Rectal smooth muscle tissue (tissue), 1 donor: Measurements from ENCODE around the gene KRT13.

Experiments used
- H3K27ac ChIP-seq: one replicate; pipeline ENCODE4 v1.7.0; 2013; ENCODE audit warnings: low read depth, low read length, inconsistent platforms
- H3K27me3 ChIP-seq: one replicate; pipeline ENCODE4 v1.7.0; 2013; ENCODE audit warnings: low read length; ENCODE audit not compliant: control insufficient read depth, insufficient read depth
- H3K36me3 ChIP-seq: one replicate; pipeline ENCODE4 v1.7.0; 2013; ENCODE audit warnings: low read length; ENCODE audit not compliant: control insufficient read depth, insufficient read depth
- H3K4me1 ChIP-seq: one replicate; pipeline ENCODE4 v1.7.0; 2013; ENCODE audit warnings: low read length; ENCODE audit not compliant: control insufficient read depth, insufficient read depth
- H3K4me3 ChIP-seq: one replicate; pipeline ENCODE4 v1.7.0; 2013; ENCODE audit warnings: low read length
- H3K9ac ChIP-seq: one replicate; pipeline ENCODE4 v1.7.0; 2013; ENCODE audit warnings: low read length

KRT13 gene

DNA sequence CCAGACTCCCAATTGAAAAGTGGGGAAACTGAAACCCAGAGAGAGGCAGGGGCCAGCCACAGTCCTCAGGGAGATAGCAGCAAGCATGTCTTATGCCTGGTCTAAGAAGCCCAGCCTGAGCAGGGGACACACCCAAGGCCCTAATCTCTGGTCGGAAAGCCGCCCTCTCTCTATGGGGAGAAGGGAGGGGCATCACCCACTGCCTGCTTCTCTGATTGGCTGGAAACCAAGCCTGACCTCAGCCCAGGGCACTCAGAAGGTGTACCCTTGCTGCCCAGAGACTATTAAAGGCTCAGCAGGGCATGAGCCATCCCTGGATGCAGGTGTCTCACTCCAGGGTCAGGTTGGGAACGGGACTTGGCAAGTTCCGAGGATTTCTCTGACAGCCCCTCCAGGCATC is 5.7 kb upstream of the KRT13 start:
- H3K9ac ChIP-seq = no peak overlapping the region
- no peaks in the 10 kb centered on the region for H3K27me3 ChIP-seq
- no peak overlapping the region for H3K4me3 ChIP-seq
- H3K4me1 ChIP-seq = no peaks in the 10 kb centered on the region
- H3K36me3 ChIP-seq = no peaks in the 10 kb centered on the region
- H3K27ac ChIP-seq = no peak overlapping the region

DNA sequence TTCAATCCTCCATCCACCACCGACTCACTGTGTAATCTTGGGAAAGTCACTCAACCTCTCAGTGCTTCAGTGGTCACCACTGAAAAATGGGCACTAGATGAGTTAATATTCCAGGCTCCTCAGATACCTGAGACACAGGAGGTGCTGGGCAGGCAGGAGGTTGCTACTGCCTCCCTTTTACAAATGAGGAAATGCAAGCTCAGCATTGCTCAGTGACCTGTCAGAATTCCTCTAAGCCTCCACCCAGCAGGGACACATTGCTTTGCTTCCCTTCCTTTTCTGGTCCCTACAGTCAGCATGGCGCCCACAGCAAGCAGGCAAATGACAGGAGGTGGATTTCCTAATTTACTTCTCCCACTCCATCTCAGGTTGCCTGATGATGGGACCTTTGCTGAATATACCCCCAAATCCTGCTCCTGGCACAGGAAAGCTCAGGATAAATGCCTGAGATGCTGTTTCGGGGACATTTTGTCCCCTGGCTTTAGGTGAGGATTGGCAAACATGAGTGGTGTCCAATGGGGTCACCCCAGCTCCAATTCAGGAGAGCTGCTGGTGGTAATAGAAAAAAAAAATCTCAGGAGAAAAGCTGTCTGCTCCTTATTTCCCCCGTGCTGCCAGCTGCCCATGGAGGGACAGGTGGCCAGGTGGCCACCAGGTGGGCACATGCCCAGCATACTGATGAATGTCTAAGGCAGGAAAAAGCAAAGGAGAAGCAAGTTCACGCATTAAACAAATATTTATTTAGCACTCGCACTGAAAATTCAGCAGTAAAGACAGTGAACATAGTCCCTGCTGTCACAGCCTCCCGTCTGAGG is 5.0 kb upstream of the KRT13 start:
- no peak overlapping the region for H3K9ac ChIP-seq
- H3K27ac ChIP-seq = no peak overlapping the region
- H3K4me3 ChIP-seq = no peak overlapping the region
- no peaks in the 10 kb centered on the region for H3K36me3 ChIP-seq
- H3K27me3 ChIP-seq = no peaks in the 10 kb centered on the region
- no peaks in the 10 kb centered on the region for H3K4me1 ChIP-seq

DNA sequence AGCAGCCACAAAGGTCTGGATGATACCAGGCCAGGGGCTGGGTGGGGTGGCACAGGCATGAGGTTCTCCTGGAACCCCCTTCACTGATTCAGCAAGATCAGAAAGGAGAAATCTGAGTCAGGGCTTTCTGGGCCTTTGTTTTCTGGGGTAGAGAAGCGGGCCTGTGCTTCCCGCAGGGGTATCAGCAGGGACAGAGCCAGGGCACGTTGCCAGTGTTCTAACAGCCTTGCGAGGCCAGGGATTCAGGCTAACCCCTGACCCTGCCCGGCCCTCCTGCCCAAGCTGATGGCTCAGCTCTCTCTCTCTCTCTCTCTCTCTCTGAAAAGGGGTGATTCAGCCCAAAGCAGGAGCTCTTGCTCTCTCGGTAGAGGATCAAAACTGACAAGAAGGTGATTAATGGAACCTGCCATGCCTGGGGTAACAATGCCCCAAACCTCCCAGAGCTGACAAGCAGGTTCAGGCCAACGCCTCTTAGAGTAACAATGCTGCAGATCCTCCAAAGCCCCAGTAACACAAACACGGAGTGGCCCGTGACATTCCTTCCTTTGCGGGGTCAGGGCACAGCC is 2.0 kb upstream of the KRT13 start:
- Histone ChIP-seq H3K4me3 (no peak overlapping the region), H3K27me3 (no peaks in the 10 kb centered on the region), H3K27ac (no peak overlapping the region), H3K4me1 (peaks cover 3% of the 10 kb centered on the region), H3K9ac (no peak overlapping the region), H3K36me3 (no peaks in the 10 kb centered on the region)

DNA sequence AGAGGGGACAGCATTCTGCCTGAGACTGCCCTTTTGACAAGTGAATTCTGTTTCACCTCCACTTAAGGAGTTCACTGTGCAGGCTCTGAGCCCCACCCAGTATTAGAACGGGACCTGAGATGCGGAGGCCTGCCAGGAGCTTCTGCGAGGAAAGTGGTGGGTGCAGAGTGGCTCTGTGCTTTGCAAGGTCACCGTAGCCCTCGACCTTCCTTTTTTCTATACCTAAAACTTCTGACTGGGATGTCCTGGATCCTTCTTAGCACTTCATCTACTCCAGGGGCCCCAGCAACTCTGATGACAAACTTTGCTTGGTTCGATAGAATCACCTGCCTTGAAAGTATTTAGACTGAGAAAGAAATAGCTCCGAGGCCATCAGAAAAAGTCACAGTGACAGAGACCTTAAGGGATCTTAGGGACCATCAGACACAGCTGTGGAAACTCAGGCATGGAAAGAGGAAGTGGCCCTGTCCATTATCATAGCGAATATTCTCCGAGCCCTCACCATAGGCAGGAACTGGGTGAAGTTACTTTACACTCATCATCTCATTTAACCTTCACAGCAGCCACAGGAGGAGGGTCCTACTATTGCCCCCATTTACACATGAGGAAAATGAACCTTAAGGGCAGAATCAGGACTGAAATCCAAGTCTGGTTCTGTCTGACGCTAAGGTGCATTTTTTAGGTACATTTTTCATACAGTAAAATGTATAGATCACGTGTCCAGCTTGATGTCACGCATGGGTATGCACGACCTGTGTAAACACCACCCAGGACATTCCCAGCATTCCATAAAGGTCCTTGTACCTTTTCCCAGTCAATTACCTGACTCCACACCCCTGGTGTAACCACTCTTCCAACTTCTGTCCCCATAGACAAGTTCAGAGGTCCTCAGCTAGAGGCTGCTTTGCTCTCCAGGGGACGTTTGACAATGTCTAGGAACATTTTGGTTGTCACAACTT is 676 bp upstream of the KRT13 start:
- H3K4me3 ChIP-seq = no peak overlapping the region
- H3K27me3 ChIP-seq = no peaks in the 10 kb centered on the region
- H3K36me3 ChIP-seq = no peaks in the 10 kb centered on the region
- peaks cover 3% of the 10 kb centered on the region for H3K4me1 ChIP-seq
- no peak overlapping the region for H3K9ac ChIP-seq
- H3K27ac ChIP-seq = no peak overlapping the region

DNA sequence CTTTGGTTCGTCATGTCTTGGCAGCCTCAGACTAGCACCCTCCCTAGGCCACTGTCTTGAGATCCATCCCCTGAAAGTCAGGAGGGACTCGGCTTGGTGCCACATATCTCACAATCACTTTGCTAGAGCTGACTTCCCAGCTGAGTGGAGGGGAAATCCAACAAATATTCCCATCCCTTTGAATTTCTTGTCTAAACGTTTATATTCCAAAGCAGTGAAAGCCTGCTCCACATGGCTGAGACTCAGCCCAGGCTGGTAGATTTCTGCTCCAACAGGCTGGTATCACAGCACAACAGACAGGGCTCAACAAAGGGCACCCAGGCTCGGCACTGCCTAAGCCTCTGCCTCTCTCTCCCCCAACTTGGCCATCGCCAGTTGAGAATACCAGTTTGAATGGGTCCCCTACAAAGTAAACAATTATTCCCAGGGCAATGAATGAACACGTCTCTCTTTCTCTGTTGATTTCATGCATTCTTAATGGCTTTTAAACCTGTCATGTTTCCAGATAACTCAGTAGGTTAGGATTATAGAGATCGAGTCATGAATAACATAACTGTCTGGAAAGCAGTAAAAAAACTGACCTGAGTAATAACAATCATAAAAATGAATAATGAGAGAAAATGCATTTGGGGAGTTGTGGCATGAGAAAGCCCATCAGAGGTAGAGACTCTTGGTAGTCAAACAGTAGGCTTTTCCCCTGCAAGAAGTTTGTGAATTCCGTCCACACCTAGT is 1.0 kb downstream of the KRT13 start:
- Histone ChIP-seq H3K9ac (no peak overlapping the region), H3K4me3 (no peak overlapping the region), H3K27ac (no peak overlapping the region), H3K27me3 (no peaks in the 10 kb centered on the region), H3K4me1 (peaks cover 3% of the 10 kb centered on the region), H3K36me3 (no peaks in the 10 kb centered on the region)

DNA sequence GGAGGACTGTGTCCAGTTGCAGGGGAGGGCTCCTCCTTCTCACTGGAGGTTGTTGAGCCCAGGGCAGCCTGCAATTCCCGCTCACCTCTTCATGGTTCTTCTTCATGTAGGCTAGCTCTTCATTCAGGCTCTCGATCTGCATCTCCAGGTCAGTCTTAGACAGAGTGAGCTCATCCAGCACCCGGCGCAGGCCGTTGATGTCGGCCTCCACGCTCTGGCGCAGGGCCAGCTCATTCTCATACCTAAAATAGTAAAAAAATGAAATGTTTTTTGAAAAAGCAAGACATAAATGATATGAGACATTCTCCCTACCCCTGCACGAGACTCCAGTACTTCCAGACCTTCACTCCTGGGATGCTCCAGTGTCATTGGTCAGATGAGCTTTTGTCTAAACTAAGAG is 2.2 kb downstream of the KRT13 start:
- Histone ChIP-seq H3K4me3 (no peak overlapping the region), H3K36me3 (no peaks in the 10 kb centered on the region), H3K27ac (no peak overlapping the region), H3K9ac (no peak overlapping the region), H3K27me3 (no peaks in the 10 kb centered on the region), H3K4me1 (peaks cover 3% of the 10 kb centered on the region)

DNA sequence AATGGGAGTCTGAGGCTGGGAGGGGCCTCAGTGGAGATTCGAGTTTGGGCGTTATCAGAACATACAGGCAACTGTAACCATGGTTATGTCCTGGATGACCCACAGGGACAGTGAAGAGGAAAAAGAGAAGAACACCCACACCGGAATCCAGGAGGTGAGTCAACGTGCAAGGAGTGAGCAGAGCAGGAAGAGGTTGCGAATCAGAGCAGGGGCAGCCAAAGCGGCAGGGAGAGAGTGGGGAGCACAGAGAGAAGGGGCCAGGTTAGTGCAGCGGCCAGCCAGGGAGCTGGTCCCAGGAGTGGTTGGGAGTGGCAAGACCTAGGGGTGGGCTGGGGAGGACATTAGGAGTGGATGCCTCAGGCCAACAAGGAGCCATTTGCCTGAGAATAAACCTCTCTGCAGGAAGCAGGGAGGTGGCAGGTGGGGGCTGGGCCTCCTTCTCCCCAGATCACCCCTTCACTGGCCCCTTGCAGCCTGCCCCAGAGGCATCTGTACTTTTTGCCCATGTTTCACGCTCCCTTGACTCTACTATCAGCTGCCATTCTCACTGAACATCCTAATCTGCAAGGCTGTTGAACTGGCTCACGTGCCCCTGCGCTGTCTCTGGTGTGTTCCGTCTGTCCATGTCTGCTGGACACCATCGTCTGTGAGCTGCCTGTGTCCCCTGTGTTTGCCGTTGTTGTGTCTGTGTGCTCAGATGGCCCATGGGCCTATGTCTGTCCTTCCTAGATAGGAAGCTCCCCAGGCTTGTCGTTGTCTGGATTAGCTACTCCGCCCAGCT is 5.1 kb downstream of the KRT13 start:
- Histone ChIP-seq H3K27me3 (no peaks in the 10 kb centered on the region), H3K9ac (no peak overlapping the region), H3K36me3 (no peaks in the 10 kb centered on the region), H3K4me3 (no peak overlapping the region), H3K27ac (no peak overlapping the region), H3K4me1 (peaks cover 3% of the 10 kb centered on the region)

DNA sequence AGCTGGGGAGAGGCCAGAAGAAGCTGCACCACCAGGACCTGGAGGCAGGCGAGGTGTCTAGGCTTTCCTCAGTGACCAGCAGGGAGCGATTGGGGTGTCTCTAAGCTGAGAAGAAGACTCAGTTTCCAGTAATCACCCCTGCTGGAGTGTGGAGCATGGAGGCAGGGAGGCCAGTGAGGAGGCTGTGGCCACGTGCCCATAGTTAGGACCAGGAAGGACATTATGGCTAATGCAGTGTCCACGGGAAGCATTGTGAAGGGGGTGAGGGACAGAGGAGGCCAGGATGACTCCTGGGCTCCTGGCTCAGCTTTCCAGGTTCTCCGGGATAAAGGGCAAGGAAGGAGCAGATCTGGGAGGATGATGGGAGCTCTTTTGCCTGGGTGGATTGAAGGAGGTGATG is 5.7 kb downstream of the KRT13 start:
- H3K27me3 ChIP-seq = no peaks in the 10 kb centered on the region
- H3K9ac ChIP-seq = no peak overlapping the region
- no peaks in the 10 kb centered on the region for H3K36me3 ChIP-seq
- H3K4me1 ChIP-seq = peaks cover 3% of the 10 kb centered on the region
- H3K4me3 ChIP-seq = no peak overlapping the region
- no peak overlapping the region for H3K27ac ChIP-seq

DNA sequence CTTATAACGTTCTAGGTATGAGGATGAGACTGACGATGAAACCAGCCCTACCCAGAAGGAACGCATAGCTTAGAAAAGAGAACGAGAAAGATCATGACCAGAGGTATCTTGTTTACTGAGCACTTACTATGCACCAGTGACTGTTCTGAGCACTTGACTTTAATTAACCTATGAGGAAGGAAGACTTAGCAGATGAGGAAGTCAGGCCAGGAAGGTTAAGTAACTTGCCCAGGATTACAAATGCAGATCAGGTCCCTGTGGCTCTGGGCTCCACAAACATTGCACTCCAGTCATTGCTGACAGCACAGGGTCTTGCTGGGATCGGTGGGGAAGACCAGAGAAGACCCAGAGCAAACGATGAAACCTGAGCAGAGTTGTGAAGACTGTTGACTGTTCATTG is 7.1 kb downstream of the KRT13 start:
- H3K4me1 ChIP-seq = no peaks in the 10 kb centered on the region
- no peak overlapping the region for H3K4me3 ChIP-seq
- H3K36me3 ChIP-seq = no peaks in the 10 kb centered on the region
- no peaks in the 10 kb centered on the region for H3K27me3 ChIP-seq
- no peak overlapping the region for H3K27ac ChIP-seq
- H3K9ac ChIP-seq = no peak overlapping the region

DNA sequence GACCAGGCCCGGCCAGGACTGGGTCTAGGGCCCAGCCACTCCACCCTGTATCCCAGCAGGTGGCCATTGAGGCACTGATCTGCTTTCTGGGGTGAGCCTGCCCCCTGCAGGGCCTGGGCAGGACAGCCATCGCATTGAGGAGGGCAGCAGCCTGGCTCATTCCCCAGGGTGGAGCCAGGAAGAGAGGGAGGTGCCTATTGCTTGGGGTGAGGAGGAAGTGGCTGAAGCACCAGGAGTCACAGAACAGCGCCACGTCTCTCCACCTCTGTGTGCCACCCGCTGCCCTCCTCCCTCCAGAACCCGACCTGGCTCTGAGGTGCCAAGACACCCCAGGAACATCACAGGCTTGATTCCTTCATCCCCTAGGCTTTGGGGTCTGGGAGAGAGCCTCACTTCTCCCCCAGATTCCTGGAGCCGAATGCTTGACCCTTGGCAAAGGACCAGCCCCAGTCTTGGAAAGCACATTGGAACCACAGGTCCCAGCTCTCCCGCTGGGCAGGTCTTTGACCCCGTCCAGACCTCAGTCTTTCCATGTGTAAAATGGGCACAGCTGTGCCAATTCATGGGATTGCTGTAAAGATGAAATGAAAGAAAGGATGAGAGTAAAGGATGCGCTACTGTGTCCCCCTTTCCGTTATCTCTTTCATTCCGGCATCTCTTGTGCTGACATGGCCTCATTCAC is 8.5 kb downstream of the KRT13 start:
- Histone ChIP-seq H3K27me3 (no peaks in the 10 kb centered on the region), H3K9ac (peak overlapping the region; percentile 6), H3K4me1 (no peaks in the 10 kb centered on the region), H3K4me3 (no peak overlapping the region), H3K36me3 (no peaks in the 10 kb centered on the region), H3K27ac (no peak overlapping the region)

DNA sequence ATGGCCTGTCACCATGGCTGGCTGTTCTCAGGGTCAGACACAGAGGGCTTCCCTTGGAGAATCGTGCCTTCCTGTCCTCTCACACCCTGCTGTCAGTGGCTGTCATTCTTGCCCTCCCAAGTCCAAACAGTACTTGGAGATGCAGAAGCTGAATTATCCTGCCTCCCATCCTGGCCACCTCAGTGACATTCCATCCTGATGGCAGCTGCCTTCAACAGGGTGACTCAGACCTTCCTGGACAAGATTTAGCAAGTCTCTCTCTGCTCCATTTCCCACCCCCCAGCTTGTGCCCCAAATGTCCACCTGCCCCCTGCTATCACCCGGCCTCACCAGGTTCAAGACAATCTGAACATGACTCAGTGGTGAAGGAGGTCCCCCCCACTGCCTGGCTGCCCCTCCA is 10.9 kb downstream of the KRT13 start:
- no peaks in the 10 kb centered on the region for H3K27me3 ChIP-seq
- H3K4me1 ChIP-seq = no peaks in the 10 kb centered on the region
- H3K4me3 ChIP-seq = no peak overlapping the region
- H3K36me3 ChIP-seq = no peaks in the 10 kb centered on the region
- H3K27ac ChIP-seq = no peak overlapping the region
- H3K9ac ChIP-seq = no peak overlapping the region
